ENCODE measurements around the gene NF2. TPM values are rescaled to one million over a fixed set of nuclear protein-coding genes. Genes with fewer than 3 reads are reported as not detected.

NF2 gene
- polyA plus RNA-seq, 3 donors, result 7.7 to 15.5 (median 8.4) TPM

DNA sequence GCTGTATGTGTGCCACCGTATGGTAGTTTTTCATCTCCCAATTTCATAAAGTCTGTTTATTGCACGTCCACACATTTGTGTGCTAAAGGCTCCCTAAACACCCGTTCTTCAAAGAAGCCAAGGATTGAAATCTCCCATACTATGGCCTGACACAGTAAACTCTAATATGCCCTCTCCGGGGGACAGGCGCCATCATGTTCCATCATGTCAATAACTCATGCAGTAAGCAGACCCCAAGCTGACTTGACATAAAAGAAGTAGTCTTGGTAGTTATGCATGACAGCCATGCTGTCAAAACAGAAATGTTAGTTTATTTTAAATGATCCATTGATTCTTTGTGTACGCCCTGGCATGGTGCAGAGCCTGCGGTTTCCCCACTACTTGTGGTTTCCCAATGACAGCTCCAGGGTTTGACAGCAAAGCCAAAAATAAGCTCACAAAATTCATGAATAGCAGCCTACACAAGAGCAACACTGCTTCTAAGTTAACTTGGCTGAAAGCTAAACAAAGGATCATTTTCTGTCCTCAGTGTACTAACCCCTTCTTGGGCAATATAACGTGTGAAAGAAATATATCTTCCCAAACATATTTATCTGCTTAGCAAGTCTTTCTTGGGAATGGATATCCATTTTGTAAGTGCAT lies 59.9 kb downstream of the NF2 start:
- Histone ChIP-seq H3K4me2 (replicated peaks; ENCODE audit: extremely low read depth, low read length, poor library complexity, severe bottlenecking) (no peak overlapping the region), H3K4me1 (ENCODE audit: control insufficient read depth in 1 of 2, insufficient read depth in 2 of 2, low read length in 2 of 2) (peaks cover 15 to 17% of the 10 kb centered on the region in 2 donors), H3K4me3 (replicated peaks in 1 of 3; ENCODE audit: low read depth in 2 of 3, low read length in 3 of 3) (no peak overlapping the region), H3K9me3 (replicated peaks in 1 of 2; ENCODE audit: control insufficient read depth in 1 of 2, insufficient read depth in 1 of 2, low read length in 2 of 2) (no peaks in the 10 kb centered on the region), H4K20me1 (ENCODE audit: insufficient read depth, low read length) (peaks cover 16% of the 10 kb centered on the region), H3K27ac (ENCODE audit: low read depth in 1 of 2, low read length in 2 of 2) (no peak overlapping the region), H3K36me3 (replicated peaks in 1 of 2; ENCODE audit: control insufficient read depth in 1 of 2, insufficient read depth in 2 of 2, low read length in 2 of 2) (peaks cover 60 to 84% of the 10 kb centered on the region in 2 donors), H2AFZ (ENCODE audit: insufficient read depth, low read depth, low read length, poor library complexity, severe bottlenecking) (no peak overlapping the region), H3K27me3 (ENCODE audit: control insufficient read depth in 2 of 2, insufficient read depth in 2 of 2, low read length in 2 of 2) (no peaks in the 10 kb centered on the region), H3K9ac (ENCODE audit: insufficient read depth, low read length, poor library complexity, severe bottlenecking) (no peak overlapping the region), H3K79me2 (ENCODE audit: insufficient read depth, low read length) (no peaks in the 10 kb centered on the region)
- Mint-ChIP-seq H3K9me3 (peaks cover 0 to 3% (median 0%) of the 10 kb centered on the region in 7 donors), H3K27ac (no peak overlapping the region), H3K27me3 (ENCODE audit: low read depth in 3 of 3) (peaks cover 0 to 2% (median 1%) of the 10 kb centered on the region in 3 donors), H3K4me1 (peaks cover 18% of the 10 kb centered on the region), H3K4me3 (no peak overlapping the region), H3K36me3 (peaks cover 78 to 86% of the 10 kb centered on the region in 2 donors)
- intact Hi-C loops (cut with micrococcal nuclease), result no loop called here
- no peak for DNase-seq
- TF ChIP-seq, protein P1, sequence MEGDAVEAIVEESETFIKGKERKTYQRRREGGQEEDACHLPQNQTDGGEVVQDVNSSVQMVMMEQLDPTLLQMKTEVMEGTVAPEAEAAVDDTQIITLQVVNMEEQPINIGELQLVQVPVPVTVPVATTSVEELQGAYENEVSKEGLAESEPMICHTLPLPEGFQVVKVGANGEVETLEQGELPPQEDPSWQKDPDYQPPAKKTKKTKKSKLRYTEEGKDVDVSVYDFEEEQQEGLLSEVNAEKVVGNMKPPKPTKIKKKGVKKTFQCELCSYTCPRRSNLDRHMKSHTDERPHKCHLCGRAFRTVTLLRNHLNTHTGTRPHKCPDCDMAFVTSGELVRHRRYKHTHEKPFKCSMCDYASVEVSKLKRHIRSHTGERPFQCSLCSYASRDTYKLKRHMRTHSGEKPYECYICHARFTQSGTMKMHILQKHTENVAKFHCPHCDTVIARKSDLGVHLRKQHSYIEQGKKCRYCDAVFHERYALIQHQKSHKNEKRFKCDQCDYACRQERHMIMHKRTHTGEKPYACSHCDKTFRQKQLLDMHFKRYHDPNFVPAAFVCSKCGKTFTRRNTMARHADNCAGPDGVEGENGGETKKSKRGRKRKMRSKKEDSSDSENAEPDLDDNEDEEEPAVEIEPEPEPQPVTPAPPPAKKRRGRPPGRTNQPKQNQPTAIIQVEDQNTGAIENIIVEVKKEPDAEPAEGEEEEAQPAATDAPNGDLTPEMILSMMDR (IDR thresholded peaks at IDR 0.05), result no peak
- 100% methylated on average over 3 of the region's 8 CpGs for WGBS (ENCODE audit: insufficient coverage)

DNA sequence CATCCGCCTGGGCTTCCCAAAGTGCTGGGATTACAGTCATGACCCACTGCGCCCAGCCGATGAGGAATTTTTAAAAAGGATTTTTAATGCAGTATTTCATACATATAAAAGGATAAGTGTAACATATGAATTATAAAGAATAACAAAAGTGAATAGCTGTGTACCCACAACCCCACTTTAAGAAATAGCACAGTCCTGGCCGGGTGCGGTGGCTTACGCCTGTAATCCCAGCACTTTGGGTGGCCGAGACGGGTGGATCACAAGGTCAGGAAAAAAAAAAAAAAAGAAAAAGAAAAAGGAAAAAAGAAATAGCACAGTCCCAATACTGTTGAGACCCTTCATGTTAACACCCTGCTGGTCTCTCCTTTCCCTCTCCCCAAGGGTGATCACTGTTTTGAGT lies 62.1 kb downstream of the NF2 start:
- peaks cover 82 to 95% of the 10 kb centered on the region in 2 donors for H3K36me3 ChIP-seq (replicated peaks in 1 of 2; ENCODE audit: control insufficient read depth in 1 of 2, insufficient read depth in 2 of 2, low read length in 2 of 2)
- H3K4me2 ChIP-seq (replicated peaks; ENCODE audit: extremely low read depth, low read length, poor library complexity, severe bottlenecking), result no peak overlapping the region
- H3K27ac Mint-ChIP-seq, result no peak overlapping the region
- H3K9me3 Mint-ChIP-seq, result peaks cover 0 to 2% (median 0%) of the 10 kb centered on the region in 7 donors
- H4K20me1 ChIP-seq (ENCODE audit: insufficient read depth, low read length), result no peaks in the 10 kb centered on the region
- H3K9ac ChIP-seq (ENCODE audit: insufficient read depth, low read length, poor library complexity, severe bottlenecking), result no peak overlapping the region
- no peaks in the 10 kb centered on the region for H3K4me1 ChIP-seq (ENCODE audit: control insufficient read depth in 1 of 2, insufficient read depth in 2 of 2, low read length in 2 of 2)
- intact Hi-C loops (cut with micrococcal nuclease), result no loop called here
- no peak overlapping the region for H2AFZ ChIP-seq (ENCODE audit: insufficient read depth, low read depth, low read length, poor library complexity, severe bottlenecking)
- no CpG with 5 or more reads among the region's 8 CpGs for WGBS (ENCODE audit: insufficient coverage)
- no peaks in the 10 kb centered on the region for H3K27me3 ChIP-seq (ENCODE audit: control insufficient read depth in 2 of 2, insufficient read depth in 2 of 2, low read length in 2 of 2)
- H3K4me1 Mint-ChIP-seq, result peaks cover 2% of the 10 kb centered on the region
- H3K9me3 ChIP-seq (replicated peaks in 1 of 2; ENCODE audit: control insufficient read depth in 1 of 2, insufficient read depth in 1 of 2, low read length in 2 of 2), result no peaks in the 10 kb centered on the region
- H3K79me2 ChIP-seq (ENCODE audit: insufficient read depth, low read length), result no peaks in the 10 kb centered on the region
- TF ChIP-seq, protein P1 (IDR thresholded peaks at IDR 0.05), result no peak
- H3K27me3 Mint-ChIP-seq (ENCODE audit: low read depth in 3 of 3), result peaks cover 0 to 2% (median 1%) of the 10 kb centered on the region in 3 donors
- no peak for DNase-seq
- peaks cover 80 to 89% of the 10 kb centered on the region in 2 donors for H3K36me3 Mint-ChIP-seq
- no peak overlapping the region for H3K4me3 Mint-ChIP-seq
- no peak overlapping the region for H3K27ac ChIP-seq (ENCODE audit: low read depth in 1 of 2, low read length in 2 of 2)
- H3K4me3 ChIP-seq (replicated peaks in 1 of 3; ENCODE audit: low read depth in 2 of 3, low read length in 3 of 3), result no peak overlapping the region
